ENCODE results near the gene TLDC2.

DNA sequence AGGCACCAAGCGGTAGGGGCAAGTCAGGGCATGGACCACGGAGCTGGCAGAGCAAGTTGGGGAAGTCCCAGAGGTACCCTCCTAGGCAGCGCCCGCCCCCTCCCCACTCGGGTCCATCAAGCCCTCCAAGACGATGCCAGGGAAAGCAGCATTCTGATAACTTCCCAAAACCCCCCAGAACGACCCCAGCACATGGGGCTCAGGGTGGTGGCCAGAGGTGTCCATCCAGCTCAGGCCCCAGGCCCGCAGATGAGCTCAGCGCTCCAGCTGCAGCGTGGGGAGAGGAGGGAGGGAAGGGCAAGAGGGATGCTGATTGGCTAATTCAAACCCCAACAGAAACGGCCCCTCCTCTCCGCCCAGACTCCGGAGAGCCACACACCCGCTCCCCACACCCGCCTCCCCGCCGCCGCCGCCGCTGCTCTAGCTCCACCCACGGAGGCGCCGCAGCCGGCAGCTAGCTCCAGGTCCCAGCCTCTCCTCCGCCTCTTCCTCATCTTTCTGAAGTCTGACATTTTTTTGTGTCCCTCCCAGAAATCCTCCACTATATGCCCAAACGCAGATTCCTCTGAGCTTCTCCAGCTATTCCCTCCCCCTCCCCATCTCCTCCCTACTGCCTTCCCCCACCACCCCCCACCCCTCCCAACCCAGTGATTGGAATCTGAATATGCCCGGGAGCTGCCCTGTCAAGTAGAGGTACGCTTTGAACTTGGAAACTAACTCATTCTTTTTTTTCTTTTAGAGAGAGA is 40.3 kb upstream of the TLDC2 start:
- no peak for TF ChIP-seq CTCF (IDR thresholded peaks at IDR 0.05)
- peak in 1 of 2 donors; percentile 52 for TF ChIP-seq POLR2A (IDR thresholded peaks at IDR 0.05)
